ENCODE data around the gene AP3S2.

DNA sequence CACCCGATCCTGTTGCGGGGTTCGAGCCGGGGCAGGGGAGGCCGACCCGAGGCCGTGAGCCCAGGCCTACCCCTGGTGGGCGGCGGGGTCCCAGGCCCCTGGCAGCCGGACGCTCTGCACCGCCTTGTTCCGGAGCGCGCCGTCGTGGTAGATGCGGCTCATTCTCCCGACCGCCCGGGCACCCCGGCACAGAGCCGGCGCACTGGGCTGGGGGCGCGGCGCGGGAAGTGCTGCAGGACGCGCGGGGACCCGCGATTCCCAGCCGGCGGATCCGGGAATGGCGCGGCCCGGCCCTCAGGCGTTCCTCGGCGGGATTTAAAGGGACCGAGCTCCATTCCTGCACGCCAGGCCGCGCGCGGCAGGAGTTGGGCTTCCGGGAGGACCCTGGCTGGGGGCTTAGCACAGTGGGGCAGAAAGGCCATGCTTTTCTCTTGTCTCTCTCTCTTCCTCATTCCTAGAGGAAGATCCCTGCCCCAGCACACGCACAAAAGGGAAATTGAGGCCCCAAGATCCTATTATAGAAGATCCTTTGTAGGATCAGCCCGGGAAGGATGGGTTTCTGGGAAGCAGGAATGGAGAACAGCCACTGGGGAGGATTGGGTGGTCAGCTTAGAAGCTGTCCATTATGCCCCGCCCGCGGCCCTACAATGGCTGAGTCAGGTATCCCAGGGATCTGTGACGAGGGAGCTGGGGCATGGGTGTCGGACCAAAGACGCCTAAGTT lies 19.0 kb upstream of the AP3S2 start, which contains the start of gene ARPIN:
- TF ChIP-seq CTCF (IDR thresholded peaks at IDR 0.05; ENCODE audit: insufficient read depth, low read length, poor library complexity, severe bottlenecking) (no peak), EZH2phosphoT487 (conservative IDR thresholded peaks at IDR 0.05; ENCODE audit: low read length) (no peak)
